ENCODE data around the gene CCDC154.

Gene CCDC154

DNA sequence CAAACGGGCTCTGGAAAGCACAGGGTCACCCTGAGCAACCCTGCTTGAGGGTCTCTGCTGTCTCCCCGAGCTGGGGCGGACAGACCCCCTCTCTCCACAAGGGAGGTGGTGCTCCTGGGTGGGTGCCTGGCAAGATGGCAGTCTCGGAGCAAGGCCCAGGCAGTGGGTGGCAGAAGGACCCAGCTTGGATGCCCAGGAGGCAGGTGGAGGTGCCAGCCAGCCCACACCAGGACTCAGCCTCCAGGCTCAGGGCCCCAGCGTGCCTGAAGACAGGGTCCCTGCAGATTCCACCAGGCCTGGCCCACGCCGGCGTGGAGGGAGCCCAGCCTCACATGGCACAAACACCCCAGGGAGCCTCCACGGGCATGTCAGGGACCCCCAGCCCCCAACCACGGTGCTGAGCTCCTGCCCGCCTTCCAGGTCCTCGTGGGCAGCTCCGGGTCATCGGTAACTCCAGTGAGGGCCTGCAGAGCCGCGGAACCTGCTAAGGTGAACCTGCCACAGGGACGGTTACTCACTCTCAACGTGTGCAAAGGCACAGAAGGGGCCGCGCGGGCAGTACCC is 50.7 kb downstream of the CCDC154 start:
- in situ Hi-C loops (cut with MboI; ENCODE audit: low sequenced_read_pairs): no loop called here

- in situ Hi-C loops (cut with MboI; ENCODE audit: low sequenced_read_pairs): no loop called here
These were observed 51.5 kb downstream of the CCDC154 start for GRCh38 chr16:1392826-1393225.

GRCh38 chr16:1390239-1390779 is 54.0 kb downstream of the CCDC154 start:
- in situ Hi-C loops (cut with MboI; ENCODE audit: low sequenced_read_pairs): no loop called here

- in situ Hi-C loops (cut with MboI; ENCODE audit: low sequenced_read_pairs): no loop called here
These were observed 54.6 kb downstream of the CCDC154 start for GRCh38 chr16:1389762-1390161.

GRCh38 chr16:1387331-1387730 is 57.0 kb downstream of the CCDC154 start:
- in situ Hi-C loops (cut with MboI; ENCODE audit: low sequenced_read_pairs): no loop called here

- in situ Hi-C loops (cut with MboI; ENCODE audit: low sequenced_read_pairs): no loop called here
These were observed 59.1 kb downstream of the CCDC154 start for GRCh38 chr16:1385232-1385631.
